GM18858 (cell line): ENCODE results near the gene GMPPB.
"Not testable (repeated sequence)": the region's sequence is repeated elsewhere in the genome, so short reads cannot be mapped to it uniquely, and the experiment has no call there.

ENCODE experiments used
- ATAC-seq: cut with Tn5 transposase; IDR thresholded peaks from one replicate; pipeline ENCODE4 v1.9.1; 2021; ENCODE audit not compliant: unreplicated experiment

Gene GMPPB

GRCh38 chr3:49723628-49724551 is at the start of gene GMPPB:
Gene GMPPB (minus strand): TSS chr3:49723951. CDS start chr3:49723726, 225 bp downstream.
- peak; percentile 70 for ATAC-seq

- ATAC-seq = no peak
Measured at GRCh38 chr3:49772703-49773102, 49.0 kb upstream of the GMPPB start.

- ATAC-seq = no peak
Measured at GRCh38 chr3:49771340-49771938, 47.7 kb upstream of the GMPPB start.

- ATAC-seq = no peak
Measured at GRCh38 chr3:49769926-49770325, 46.2 kb upstream of the GMPPB start.

- no peak for ATAC-seq
Measured at GRCh38 chr3:49769286-49769915, 45.6 kb upstream of the GMPPB start.

GRCh38 chr3:49763981-49764380 is 40.2 kb upstream of the GMPPB start:
- no peak for ATAC-seq

GRCh38 chr3:49761661-49762060 is 37.9 kb upstream of the GMPPB start:
- no peak for ATAC-seq

- no peak for ATAC-seq
Measured at GRCh38 chr3:49759226-49759625, 35.5 kb upstream of the GMPPB start.

GRCh38 chr3:49757197-49757596 is 33.4 kb upstream of the GMPPB start:
- no peak for ATAC-seq

- no peak for ATAC-seq
Measured at GRCh38 chr3:49756036-49756435, 32.3 kb upstream of the GMPPB start.

GRCh38 chr3:49754536-49754935 is 30.8 kb upstream of the GMPPB start:
- ATAC-seq = no peak

GRCh38 chr3:49751501-49751900 is 27.8 kb upstream of the GMPPB start:
- ATAC-seq = no peak

GRCh38 chr3:49750056-49750455 is 26.3 kb upstream of the GMPPB start:
- ATAC-seq = no peak

GRCh38 chr3:49748874-49749273 is 25.1 kb upstream of the GMPPB start:
- ATAC-seq = not testable (repeated sequence)

GRCh38 chr3:49747792-49748480 is 24.2 kb upstream of the GMPPB start:
- no peak for ATAC-seq

- ATAC-seq = no peak
Measured at GRCh38 chr3:49745986-49746385, 22.2 kb upstream of the GMPPB start.

- ATAC-seq = no peak
Measured at GRCh38 chr3:49740427-49740826, 16.7 kb upstream of the GMPPB start.

GRCh38 chr3:49738067-49738713 is 14.4 kb upstream of the GMPPB start:
- ATAC-seq = no peak

- ATAC-seq = no peak
Measured at GRCh38 chr3:49734752-49735151, 11.0 kb upstream of the GMPPB start.

GRCh38 chr3:49733551-49733950 is 9.8 kb upstream of the GMPPB start:
- no peak for ATAC-seq

- ATAC-seq = no peak
Measured at GRCh38 chr3:49732597-49732996, 8.8 kb upstream of the GMPPB start.
